Dendritic cell treated with granulocyte-macrophage colony-stimulating factor and Interleukin-4, amounts not matched to agents 40 ng/mL and 50 ng/mL, for 4 days (primary cell): ENCODE measurements around the gene KCNAB1.

Experiments used
- H3K27ac Mint-ChIP-seq: one replicate; pipeline ENCODE4 v1.8.0; 2022; ENCODE audit warnings: mild to moderate bottlenecking, mixed read lengths
- H3K27me3 Mint-ChIP-seq: one replicate; pipeline ENCODE4 v1.8.0; 2022; ENCODE audit warnings: mild to moderate bottlenecking, mixed read lengths
- H3K36me3 Mint-ChIP-seq: one replicate; pipeline ENCODE4 v1.8.0; 2022; ENCODE audit warnings: low read depth, mixed read lengths
- H3K4me1 Mint-ChIP-seq: one replicate; pipeline ENCODE4 v1.8.0; 2022; ENCODE audit warnings: low read depth, mixed read lengths
- H3K4me3 Mint-ChIP-seq: one replicate; pipeline ENCODE4 v1.8.0; 2022; ENCODE audit warnings: mild to moderate bottlenecking, moderate library complexity, mixed read lengths
- H3K9me3 Mint-ChIP-seq: one replicate; pipeline ENCODE4 v1.8.0; 2022; ENCODE audit warnings: mixed read lengths
- intact Hi-C: fragments of 100-400 bp; cut with micrococcal nuclease; formaldehyde crosslinking; loops from one replicate; pipeline ENCODE4 v1.15.0; 2022

KCNAB1 gene

DNA sequence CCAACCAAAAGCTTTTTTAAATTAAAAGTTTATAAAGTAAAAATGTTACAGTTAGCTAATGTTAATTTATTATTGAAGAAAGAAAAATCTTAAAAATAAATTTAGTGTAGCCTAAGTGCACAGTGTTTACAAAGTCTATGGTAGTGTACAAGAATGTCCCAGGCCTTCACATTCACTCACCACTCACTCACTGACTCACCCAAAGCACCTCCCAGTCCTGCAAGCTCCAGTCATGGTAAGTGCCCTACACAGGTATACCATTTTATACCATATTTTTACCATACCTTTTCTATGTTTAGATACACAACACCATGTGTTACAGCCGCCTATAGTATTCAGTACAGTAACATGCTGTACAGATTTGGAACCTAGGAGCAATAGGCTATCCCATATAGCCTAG, 405.4 kb downstream of the KCNAB1 start:
- Mint-ChIP-seq H3K27me3 (peaks cover 8% of the 10 kb centered on the region), H3K4me3 (no peak overlapping the region), H3K9me3 (no peaks in the 10 kb centered on the region), H3K4me1 (no peaks in the 10 kb centered on the region), H3K27ac (no peak overlapping the region), H3K36me3 (no peaks in the 10 kb centered on the region)
- intact Hi-C loops, result no loop called here

- H3K4me1 Mint-ChIP-seq, result no peaks in the 10 kb centered on the region
- H3K36me3 Mint-ChIP-seq, result no peaks in the 10 kb centered on the region
- no peaks in the 10 kb centered on the region for H3K9me3 Mint-ChIP-seq
- no peak overlapping the region for H3K4me3 Mint-ChIP-seq
- no peak overlapping the region for H3K27ac Mint-ChIP-seq
- H3K27me3 Mint-ChIP-seq, result peaks cover 3% of the 10 kb centered on the region
- intact Hi-C loops, result no loop called here
These were observed 406.7 kb downstream of the KCNAB1 start for GRCh38 chr3:156527060-156527459.

- Mint-ChIP-seq H3K9me3 (no peaks in the 10 kb centered on the region), H3K27ac (no peak overlapping the region), H3K36me3 (peaks cover 24% of the 10 kb centered on the region), H3K4me3 (no peak overlapping the region), H3K27me3 (no peaks in the 10 kb centered on the region), H3K4me1 (peaks cover 6% of the 10 kb centered on the region)
- intact Hi-C loops, result no loop called here
These were observed 410.6 kb downstream of the KCNAB1 start for GRCh38 chr3:156530980-156531379.

DNA sequence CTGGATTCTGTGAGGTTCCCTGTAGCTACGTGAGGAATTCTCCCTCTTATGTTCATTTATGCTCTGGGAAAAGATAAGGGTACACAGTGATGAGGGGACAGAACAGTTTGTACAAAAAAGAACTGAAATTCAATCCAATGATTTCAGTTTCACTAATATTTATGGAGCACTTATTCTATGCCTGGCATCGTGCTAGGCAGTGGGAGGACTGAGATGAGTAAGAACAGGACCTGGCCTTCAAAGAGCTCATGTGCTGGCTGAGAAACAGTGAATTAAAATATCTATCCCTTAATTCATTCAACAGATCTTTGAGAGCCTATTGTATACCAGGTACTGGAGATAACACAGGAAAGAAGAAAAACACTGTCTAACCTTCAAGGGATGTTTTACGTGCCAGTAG, 412.4 kb downstream of the KCNAB1 start:
- peaks cover 6% of the 10 kb centered on the region for H3K4me1 Mint-ChIP-seq
- intact Hi-C loops, result no loop called here
- no peaks in the 10 kb centered on the region for H3K27me3 Mint-ChIP-seq
- no peaks in the 10 kb centered on the region for H3K9me3 Mint-ChIP-seq
- H3K4me3 Mint-ChIP-seq, result no peak overlapping the region
- peaks cover 24% of the 10 kb centered on the region for H3K36me3 Mint-ChIP-seq
- no peak overlapping the region for H3K27ac Mint-ChIP-seq

- intact Hi-C loops, result no loop called here
- Mint-ChIP-seq H3K27me3 (no peaks in the 10 kb centered on the region), H3K4me3 (no peak overlapping the region), H3K9me3 (no peaks in the 10 kb centered on the region), H3K36me3 (peaks cover 27% of the 10 kb centered on the region), H3K27ac (no peak overlapping the region), H3K4me1 (peaks cover 6% of the 10 kb centered on the region)
These were observed 412.8 kb downstream of the KCNAB1 start for GRCh38 chr3:156533205-156533604.

GRCh38 chr3:156535162-156535627, 414.8 kb downstream of the KCNAB1 start:
- Mint-ChIP-seq H3K4me1 (peaks cover 6% of the 10 kb centered on the region), H3K27me3 (no peaks in the 10 kb centered on the region), H3K9me3 (no peaks in the 10 kb centered on the region), H3K27ac (no peak overlapping the region), H3K4me3 (no peak overlapping the region), H3K36me3 (peaks cover 44% of the 10 kb centered on the region)
- intact Hi-C loops, result no loop called here

- H3K27ac Mint-ChIP-seq, result no peak overlapping the region
- H3K9me3 Mint-ChIP-seq, result no peaks in the 10 kb centered on the region
- intact Hi-C loops, result no loop called here
- H3K4me3 Mint-ChIP-seq, result no peak overlapping the region
- peaks cover 6% of the 10 kb centered on the region for H3K4me1 Mint-ChIP-seq
- H3K27me3 Mint-ChIP-seq, result no peaks in the 10 kb centered on the region
- H3K36me3 Mint-ChIP-seq, result peaks cover 50% of the 10 kb centered on the region
These were observed 415.4 kb downstream of the KCNAB1 start for GRCh38 chr3:156535798-156536197.

GRCh38 chr3:156536524-156537316, 416.3 kb downstream of the KCNAB1 start:
- no peak overlapping the region for H3K27ac Mint-ChIP-seq
- intact Hi-C loops, result no loop called here
- H3K4me1 Mint-ChIP-seq, result peaks cover 6% of the 10 kb centered on the region
- H3K27me3 Mint-ChIP-seq, result no peaks in the 10 kb centered on the region
- no peak overlapping the region for H3K4me3 Mint-ChIP-seq
- no peaks in the 10 kb centered on the region for H3K9me3 Mint-ChIP-seq
- H3K36me3 Mint-ChIP-seq, result peaks cover 58% of the 10 kb centered on the region

DNA sequence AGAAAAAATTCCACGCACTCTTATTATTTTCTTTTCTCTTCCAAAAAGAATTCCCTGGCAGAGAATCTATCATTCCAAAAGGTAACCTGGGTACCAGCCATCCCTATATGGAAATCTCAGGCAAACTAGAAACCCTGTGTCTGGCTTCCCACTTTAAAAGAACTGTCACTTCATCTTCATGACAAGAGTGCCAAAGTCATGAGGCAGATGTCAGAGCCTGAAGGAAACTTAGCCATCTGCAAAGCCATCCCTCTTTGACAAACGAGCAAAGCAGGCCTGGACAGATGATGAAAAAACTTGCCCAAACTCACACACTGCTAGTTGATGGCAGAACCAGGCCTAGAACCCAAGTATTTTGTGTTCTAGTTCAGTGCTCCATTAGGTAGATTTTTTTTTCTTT, 418.7 kb downstream of the KCNAB1 start:
- no peak overlapping the region for H3K27ac Mint-ChIP-seq
- intact Hi-C loops, result no loop called here
- peaks cover 65% of the 10 kb centered on the region for H3K36me3 Mint-ChIP-seq

GRCh38 chr3:156539802-156540201, 419.4 kb downstream of the KCNAB1 start:
- Mint-ChIP-seq H3K9me3 (no peaks in the 10 kb centered on the region), H3K4me1 (peaks cover 15% of the 10 kb centered on the region), H3K27ac (no peak overlapping the region), H3K4me3 (no peak overlapping the region), H3K36me3 (peaks cover 65% of the 10 kb centered on the region), H3K27me3 (no peaks in the 10 kb centered on the region)
- intact Hi-C loops, result no loop called here

More for the DNA sequence above, 418.7 kb downstream of the KCNAB1 start:
- Mint-ChIP-seq H3K4me3 (no peak overlapping the region), H3K9me3 (no peaks in the 10 kb centered on the region), H3K4me1 (peaks cover 15% of the 10 kb centered on the region), H3K27me3 (no peaks in the 10 kb centered on the region)

DNA sequence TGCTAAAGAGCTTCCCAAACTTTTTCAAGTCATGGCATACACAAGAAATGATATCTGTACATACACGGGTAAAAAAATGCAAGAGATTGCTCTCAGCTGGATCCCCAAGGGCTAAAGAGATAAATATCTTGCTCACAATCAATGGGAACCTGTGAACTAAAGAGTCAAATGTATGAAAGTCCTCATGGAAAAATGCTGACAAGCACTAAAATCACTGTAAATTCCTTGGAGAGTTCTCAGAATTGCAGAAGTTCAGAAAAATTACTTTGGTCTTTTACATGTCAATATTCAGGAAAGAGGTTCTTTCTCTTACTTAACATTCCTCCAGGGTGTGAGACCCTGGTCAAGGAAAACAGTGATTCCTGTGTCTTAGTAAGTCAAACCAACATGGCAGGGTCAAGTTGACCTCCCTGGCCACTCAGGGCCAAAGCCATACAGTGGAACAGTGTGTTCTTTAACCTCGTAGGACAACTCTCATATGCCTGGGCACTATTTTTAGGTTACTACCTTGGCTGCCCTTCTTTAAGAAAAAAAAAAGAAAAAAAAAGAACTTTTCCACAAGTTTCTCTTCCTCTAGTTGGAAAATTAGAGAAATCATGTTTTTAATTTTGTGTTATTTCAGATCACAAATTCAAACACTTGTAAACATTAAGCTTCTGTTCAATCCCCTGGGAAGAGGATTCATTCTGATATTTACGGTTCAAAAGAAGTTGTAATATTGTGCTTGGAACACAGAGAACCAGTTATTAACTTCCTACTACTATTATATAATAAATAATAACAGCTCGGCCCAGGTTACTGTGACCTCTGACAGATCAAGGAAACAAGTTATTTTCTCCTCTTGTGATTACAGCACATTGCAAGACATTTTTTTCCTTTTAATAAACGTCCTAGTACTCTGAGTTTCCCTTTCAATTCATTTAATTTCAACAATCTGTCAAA, 422.0 kb downstream of the KCNAB1 start:
- Mint-ChIP-seq H3K36me3 (peaks cover 83% of the 10 kb centered on the region), H3K27ac (no peak overlapping the region), H3K9me3 (no peaks in the 10 kb centered on the region), H3K27me3 (no peaks in the 10 kb centered on the region), H3K4me3 (no peak overlapping the region), H3K4me1 (peaks cover 22% of the 10 kb centered on the region)
- intact Hi-C loops, result no loop called here

DNA sequence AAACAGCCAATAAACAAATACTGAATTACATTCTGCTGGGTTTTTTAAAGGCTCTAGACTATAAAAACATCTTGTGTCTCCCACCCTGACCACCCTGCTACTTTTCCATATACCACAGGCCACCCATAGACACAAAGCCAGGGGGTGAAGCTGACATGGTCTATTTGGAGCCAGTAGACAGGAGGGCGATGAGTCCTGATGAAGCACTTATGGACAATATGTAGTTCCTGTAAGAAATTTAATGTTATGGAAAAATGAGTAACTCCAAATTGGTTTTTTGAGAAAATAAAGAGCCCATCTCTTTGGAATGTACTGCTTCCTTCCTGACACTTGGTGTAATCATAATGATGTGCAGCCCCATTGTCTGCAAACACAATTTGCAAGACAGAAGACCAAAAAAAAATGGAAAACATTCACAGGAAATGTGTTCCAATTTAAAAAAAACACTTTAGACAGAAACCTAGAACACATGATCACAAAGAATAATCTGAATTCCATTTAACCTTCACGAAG, 422.7 kb downstream of the KCNAB1 start:
- H3K4me3 Mint-ChIP-seq, result no peak overlapping the region
- no peak overlapping the region for H3K27ac Mint-ChIP-seq
- intact Hi-C loops, result no loop called here
- peaks cover 89% of the 10 kb centered on the region for H3K36me3 Mint-ChIP-seq
- peaks cover 22% of the 10 kb centered on the region for H3K4me1 Mint-ChIP-seq
- no peaks in the 10 kb centered on the region for H3K27me3 Mint-ChIP-seq
- no peaks in the 10 kb centered on the region for H3K9me3 Mint-ChIP-seq

GRCh38 chr3:156547637-156548036, 427.3 kb downstream of the KCNAB1 start:
- Mint-ChIP-seq H3K27ac (no peak overlapping the region), H3K27me3 (no peaks in the 10 kb centered on the region), H3K36me3 (peaks cover 99% of the 10 kb centered on the region), H3K9me3 (no peaks in the 10 kb centered on the region), H3K4me3 (no peak overlapping the region), H3K4me1 (peaks cover 47% of the 10 kb centered on the region)
- intact Hi-C loops, result no loop called here
